OCI-LY7 (cell line): ENCODE results near the gene CCDC85A. TPM values are rescaled to one million over a fixed set of nuclear protein-coding genes. Genes with fewer than 3 reads are reported as not detected.

Source experiments
- BruUV-seq: library from RNA; stranded (reverse); fragments of 400-500 nt; replicated peaks from 2 replicates; lab custom pipeline; 2021; lab: Mats Ljungman, UMichigan
- CTCF ChIA-PET: fragments of 300-600 bp; sonication (Branson Sonifier 250); formaldehyde crosslinking; loops from one replicate; lab custom pipeline; 2022; ENCODE audit warnings: antibody characterized with exemption; ENCODE audit not compliant: unreplicated experiment; lab: Charles Lee
- POLR2A ChIA-PET: fragments of 300-600 bp; sonication (Branson Sonifier 250); formaldehyde crosslinking; loops from one replicate; lab custom pipeline; 2022; ENCODE audit warnings: antibody characterized with exemption; lab: Charles Lee
- DNase-seq: peaks from one replicate; pipeline ENCODE4 v3.0.0-alpha.2; 2015; ENCODE audit warnings: low spot score
- H2AFZ ChIP-seq: fragments of 200-600 bp; sonication (generic), shearing (Covaris generic); 2 replicates; pipeline ENCODE4 v1.6.1; 2014; ENCODE audit warnings: mild to moderate bottlenecking, antibody characterized with exemption, low read length, moderate library complexity
- H3K27ac ChIP-seq: fragments of 200-600 bp; sonication (generic); 2 replicates; pipeline ENCODE4 v1.5.1; 2014; ENCODE audit warnings: mixed run types, low read depth, mild to moderate bottlenecking, moderate library complexity, low read length, inconsistent platforms; ENCODE audit not compliant: poor library complexity, severe bottlenecking
- H3K36me3 ChIP-seq: fragments of 200-600 bp; sonication (generic); 2 replicates; pipeline ENCODE4 v1.6.1; 2014; ENCODE audit warnings: mild to moderate bottlenecking, antibody characterized with exemption, low read length, moderate library complexity, mixed read lengths; ENCODE audit not compliant: insufficient read depth
- H3K4me1 ChIP-seq: fragments of 200-600 bp; sonication (generic); 2 replicates; pipeline ENCODE4 v1.5.1; 2014; ENCODE audit warnings: mild to moderate bottlenecking, low read length; ENCODE audit not compliant: insufficient read depth, poor library complexity, severe bottlenecking
- H3K4me2 ChIP-seq: fragments of 200-600 bp; sonication (generic); 2 replicates; pipeline ENCODE4 v1.6.1; 2014; ENCODE audit warnings: mild to moderate bottlenecking, low read length
- H3K4me3 ChIP-seq: fragments of 200-600 bp; sonication (generic); 2 replicates; pipeline ENCODE4 v1.5.1; 2014; ENCODE audit warnings: mild to moderate bottlenecking, low read depth, low read length; ENCODE audit not compliant: poor library complexity, severe bottlenecking
- H3K79me2 ChIP-seq: fragments of 200-600 bp; sonication (generic); 2 replicates; pipeline ENCODE4 v1.6.1; 2016; ENCODE audit warnings: low read depth, mild to moderate bottlenecking, low read length, moderate library complexity, mixed read lengths; ENCODE audit not compliant: insufficient read depth
- H3K9me2 ChIP-seq: fragments of 200-600 bp; sonication (generic); 2 replicates; pipeline ENCODE4 v1.6.1; 2016; ENCODE audit warnings: mild to moderate bottlenecking, low read length, mixed read lengths; ENCODE audit not compliant: insufficient read depth
- H3K9me3 ChIP-seq: fragments of 200-600 bp; sonication (generic); 2 replicates; pipeline ENCODE4 v1.6.1; 2014; ENCODE audit warnings: mild to moderate bottlenecking, mixed run types, low read length, mixed read lengths
- H4K20me1 ChIP-seq: fragments of 200-600 bp; sonication (generic); 2 replicates; pipeline ENCODE4 v1.6.1; 2014; ENCODE audit warnings: mild to moderate bottlenecking, antibody characterized with exemption, low read length, moderate library complexity, mixed read lengths; ENCODE audit not compliant: insufficient read depth
- EZH2phosphoT487 ChIP-seq: fragments of 200-600 bp; sonication (generic); IDR thresholded peaks from 2 replicates; pipeline ENCODE4 v1.6.1; 2018; ENCODE audit warnings: low read depth, borderline replicate concordance, mild to moderate bottlenecking, mixed run types, antibody characterized with exemption, low read length, moderate library complexity, mixed read lengths
- intact Hi-C: fragments of 100-400 bp; cut with micrococcal nuclease; formaldehyde crosslinking; loops from one replicate; pipeline ENCODE4 v1.10.0; 2022; ENCODE audit not compliant: unreplicated experiment
- total RNA-seq, 2 experiments: library from RNA; depleted of rRNA in 1 of 2; stranded (reverse); fragments of >200 nt in 1 of 2; shearing (Covaris generic) in 1 of 2; gene quantifications; 2 replicates each; pipeline ENCODE4 v1.2.3, GENCODE V29; 2014 to 2022
- TF ChIP-seq, protein P1 (sequence below): fragments of 200-600 bp; sonication (generic); conservative IDR thresholded peaks from 2 replicates; pipeline ENCODE4 v1.5.1; 2014; ENCODE audit warnings: mild to moderate bottlenecking, antibody characterized with exemption, low read length, moderate library complexity, mixed read lengths

Gene CCDC85A
- total RNA-seq, 2 experiments from 2014 or later: not detected

DNA sequence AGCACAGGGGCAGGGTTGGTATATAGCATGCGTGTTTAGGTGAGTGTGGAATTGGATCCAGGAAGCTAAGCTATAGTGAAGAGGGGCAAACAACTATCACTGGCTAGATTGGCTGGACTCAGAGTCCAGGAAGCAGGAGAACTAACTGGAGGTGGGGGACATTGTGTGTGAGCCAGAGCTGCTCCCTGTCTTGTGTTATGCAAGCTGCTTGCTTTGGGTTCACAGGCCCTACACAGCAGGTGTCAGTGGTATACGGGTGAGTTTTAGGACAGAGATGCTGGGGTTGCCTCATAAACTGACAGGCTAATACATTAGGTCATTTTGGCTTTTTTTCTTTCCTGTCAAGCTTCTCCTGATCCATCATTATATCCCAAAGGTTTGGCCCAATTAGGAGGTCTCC lies 87.5 kb downstream of the CCDC85A start:
- H3K4me3 ChIP-seq: no peak overlapping the region
- H3K4me1 ChIP-seq: no peaks in the 10 kb centered on the region
- no TSS peak for BruUV-seq
- intact Hi-C loops: no loop called here
- H3K36me3 ChIP-seq: no peaks in the 10 kb centered on the region
- H4K20me1 ChIP-seq: no peaks in the 10 kb centered on the region; the same call in 1 of the 2 replicates
- H3K79me2 ChIP-seq: no peaks in the 10 kb centered on the region
- H3K4me2 ChIP-seq: no peak overlapping the region
- TF ChIP-seq, protein P1, sequence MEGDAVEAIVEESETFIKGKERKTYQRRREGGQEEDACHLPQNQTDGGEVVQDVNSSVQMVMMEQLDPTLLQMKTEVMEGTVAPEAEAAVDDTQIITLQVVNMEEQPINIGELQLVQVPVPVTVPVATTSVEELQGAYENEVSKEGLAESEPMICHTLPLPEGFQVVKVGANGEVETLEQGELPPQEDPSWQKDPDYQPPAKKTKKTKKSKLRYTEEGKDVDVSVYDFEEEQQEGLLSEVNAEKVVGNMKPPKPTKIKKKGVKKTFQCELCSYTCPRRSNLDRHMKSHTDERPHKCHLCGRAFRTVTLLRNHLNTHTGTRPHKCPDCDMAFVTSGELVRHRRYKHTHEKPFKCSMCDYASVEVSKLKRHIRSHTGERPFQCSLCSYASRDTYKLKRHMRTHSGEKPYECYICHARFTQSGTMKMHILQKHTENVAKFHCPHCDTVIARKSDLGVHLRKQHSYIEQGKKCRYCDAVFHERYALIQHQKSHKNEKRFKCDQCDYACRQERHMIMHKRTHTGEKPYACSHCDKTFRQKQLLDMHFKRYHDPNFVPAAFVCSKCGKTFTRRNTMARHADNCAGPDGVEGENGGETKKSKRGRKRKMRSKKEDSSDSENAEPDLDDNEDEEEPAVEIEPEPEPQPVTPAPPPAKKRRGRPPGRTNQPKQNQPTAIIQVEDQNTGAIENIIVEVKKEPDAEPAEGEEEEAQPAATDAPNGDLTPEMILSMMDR: no peak
- TF ChIP-seq EZH2phosphoT487: no peak
- no peak overlapping the region for H3K27ac ChIP-seq
- H3K9me2 ChIP-seq: no peaks in the 10 kb centered on the region
- H2AFZ ChIP-seq: no peak overlapping the region
- POLR2A ChIA-PET: no interaction called here
- CTCF ChIA-PET: no interaction called here
- no peak for DNase-seq
- H3K9me3 ChIP-seq: no peaks in the 10 kb centered on the region

DNA sequence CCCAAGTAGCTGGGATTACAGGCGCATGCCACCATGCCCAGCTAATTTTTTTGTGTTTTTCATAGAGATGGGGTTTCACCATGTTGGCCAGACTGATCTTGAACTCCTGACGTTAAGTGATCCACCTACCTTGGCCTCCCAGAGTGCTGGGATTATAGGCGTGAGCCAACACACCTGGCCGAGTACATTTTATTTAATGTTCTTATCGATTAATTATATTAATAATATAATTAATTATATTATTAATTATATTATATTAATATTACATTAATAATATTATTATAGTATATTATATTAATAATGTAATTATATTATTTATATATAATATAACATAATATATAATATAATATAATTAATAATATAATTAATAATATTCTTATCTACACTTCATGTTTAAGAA lies 101.4 kb downstream of the CCDC85A start:
- TF ChIP-seq EZH2phosphoT487: no peak
- H3K79me2 ChIP-seq: no peaks in the 10 kb centered on the region
- H3K4me1 ChIP-seq: no peaks in the 10 kb centered on the region
- H3K4me3 ChIP-seq: no peak overlapping the region
- no TSS peak for BruUV-seq
- H2AFZ ChIP-seq: no peak overlapping the region
- ChIA-PET POLR2A (interaction anchor here (0.5 to 0.8 kb wide), 3 partner anchors 30 to 849 kb away, joined by 3 to 4 read pairs (median 3); no protein-coding TSS in a partner anchor), CTCF (no interaction called here)
- no peak overlapping the region for H3K27ac ChIP-seq
- intact Hi-C loops: no loop called here
- H4K20me1 ChIP-seq: no peaks in the 10 kb centered on the region
- no peaks in the 10 kb centered on the region for H3K9me3 ChIP-seq
- no peaks in the 10 kb centered on the region for H3K9me2 ChIP-seq
- DNase-seq: no peak
- H3K36me3 ChIP-seq: no peaks in the 10 kb centered on the region
- no peak overlapping the region for H3K4me2 ChIP-seq

DNA sequence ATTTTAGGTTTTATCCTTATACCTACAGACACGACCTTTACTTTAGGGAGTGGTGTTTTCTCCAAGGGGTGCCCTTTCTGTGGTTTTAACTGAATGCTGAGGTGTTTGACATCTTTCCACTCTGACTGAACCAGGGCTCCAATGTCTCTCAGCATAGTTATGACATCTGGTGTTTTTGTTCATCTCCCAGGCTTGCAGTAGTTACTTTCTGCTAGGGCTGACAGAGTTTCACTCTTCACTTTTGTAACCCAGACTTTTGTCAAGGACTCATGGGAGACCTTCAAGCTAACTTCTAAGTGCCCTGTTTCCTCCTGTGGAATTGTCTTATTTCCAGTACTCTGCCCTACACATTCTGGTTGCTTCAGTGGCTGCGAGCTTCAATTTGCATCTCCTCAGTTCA lies 103.1 kb downstream of the CCDC85A start:
- TF ChIP-seq EZH2phosphoT487: no peak
- TF ChIP-seq, protein P1: no peak
- CTCF ChIA-PET: no interaction called here
- intact Hi-C loops: no loop called here
- Histone ChIP-seq H3K79me2 (no peaks in the 10 kb centered on the region), H3K36me3 (no peaks in the 10 kb centered on the region), H4K20me1 (no peaks in the 10 kb centered on the region), H3K27ac (no peak overlapping the region), H3K4me2 (no peak overlapping the region), H3K9me3 (no peaks in the 10 kb centered on the region), H3K9me2 (no peaks in the 10 kb centered on the region), H2AFZ (no peak overlapping the region), H3K4me3 (no peak overlapping the region), H3K4me1 (no peaks in the 10 kb centered on the region)
- DNase-seq: no peak
- BruUV-seq: no TSS peak
- POLR2A ChIA-PET: no interaction called here
